OCI-LY1 (cell line): Measurements from ENCODE around the gene TRIM27.

Experiments
- EZH2 ChIP-seq: fragments of 200-600 bp; sonication (generic), shearing (Covaris generic); IDR thresholded peaks from 2 replicates; pipeline ENCODE4 v1.8.0; 2017; ENCODE audit warnings: borderline replicate concordance, mixed run types, mild to moderate bottlenecking, antibody characterized with exemption, low read length, moderate library complexity, mixed read lengths
- TF ChIP-seq, protein P1 (sequence below): fragments of 200-600 bp; sonication (generic), shearing (Covaris generic); IDR thresholded peaks from 2 replicates; pipeline ENCODE4 v1.5.1; 2017; ENCODE audit warnings: mild to moderate bottlenecking, antibody characterized with exemption, low read length, moderate library complexity, mixed read lengths

DNA sequence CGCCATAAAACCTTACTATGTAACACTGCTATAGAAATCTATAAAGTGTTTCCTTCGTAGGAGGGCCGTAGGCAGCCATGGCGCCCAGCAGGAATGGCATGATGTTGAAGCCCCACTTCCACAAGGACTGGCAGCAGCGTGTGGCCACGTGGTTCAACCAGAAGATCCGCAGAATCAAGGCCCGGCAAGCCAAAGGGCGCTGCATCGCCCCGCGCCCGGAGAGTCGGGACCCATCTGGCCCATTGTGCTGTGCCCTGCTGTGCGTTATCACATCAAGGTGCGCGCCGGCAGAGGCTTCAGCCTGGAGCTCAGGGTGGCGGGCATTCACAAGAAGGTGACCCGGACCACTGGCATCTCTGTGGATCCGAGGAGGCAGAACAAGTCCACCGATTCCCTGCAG lies 62.4 kb downstream of the TRIM27 start:
- TF ChIP-seq, protein P1, sequence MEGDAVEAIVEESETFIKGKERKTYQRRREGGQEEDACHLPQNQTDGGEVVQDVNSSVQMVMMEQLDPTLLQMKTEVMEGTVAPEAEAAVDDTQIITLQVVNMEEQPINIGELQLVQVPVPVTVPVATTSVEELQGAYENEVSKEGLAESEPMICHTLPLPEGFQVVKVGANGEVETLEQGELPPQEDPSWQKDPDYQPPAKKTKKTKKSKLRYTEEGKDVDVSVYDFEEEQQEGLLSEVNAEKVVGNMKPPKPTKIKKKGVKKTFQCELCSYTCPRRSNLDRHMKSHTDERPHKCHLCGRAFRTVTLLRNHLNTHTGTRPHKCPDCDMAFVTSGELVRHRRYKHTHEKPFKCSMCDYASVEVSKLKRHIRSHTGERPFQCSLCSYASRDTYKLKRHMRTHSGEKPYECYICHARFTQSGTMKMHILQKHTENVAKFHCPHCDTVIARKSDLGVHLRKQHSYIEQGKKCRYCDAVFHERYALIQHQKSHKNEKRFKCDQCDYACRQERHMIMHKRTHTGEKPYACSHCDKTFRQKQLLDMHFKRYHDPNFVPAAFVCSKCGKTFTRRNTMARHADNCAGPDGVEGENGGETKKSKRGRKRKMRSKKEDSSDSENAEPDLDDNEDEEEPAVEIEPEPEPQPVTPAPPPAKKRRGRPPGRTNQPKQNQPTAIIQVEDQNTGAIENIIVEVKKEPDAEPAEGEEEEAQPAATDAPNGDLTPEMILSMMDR = no peak
- no peak for TF ChIP-seq EZH2
